Left ventricle myocardium inferior (tissue), 1 donor: ENCODE measurements around the gene ANO2. TPM values are rescaled to one million over a fixed set of nuclear protein-coding genes. Genes with fewer than 3 reads are reported as not detected.

Experiments used
- DNase-seq: peaks from one replicate; pipeline ENCODE4 v3.0.0-alpha.2; 2020
- H3K27ac ChIP-seq: fragments of 200-600 bp; replicated peaks from 2 replicates; pipeline ENCODE4 v1.8.0; 2021
- H3K27me3 ChIP-seq: fragments of 200-600 bp; 2 replicates; pipeline ENCODE4 v1.8.0; 2021; ENCODE audit warnings: low read depth
- H3K36me3 ChIP-seq: fragments of 200-600 bp; 2 replicates; pipeline ENCODE4 v1.8.0; 2021
- H3K4me1 ChIP-seq: fragments of 200-600 bp; 2 replicates; pipeline ENCODE4 v1.8.0; 2021
- H3K4me3 ChIP-seq: fragments of 200-600 bp; 2 replicates; pipeline ENCODE4 v1.8.0; 2021; ENCODE audit warnings: mild to moderate bottlenecking, moderate library complexity
- H3K9me3 ChIP-seq: fragments of 200-600 bp; replicated peaks from 2 replicates; pipeline ENCODE4 v1.8.0; 2021
- intact Hi-C: fragments of 100-400 bp; cut with micrococcal nuclease; formaldehyde crosslinking; loops from one replicate; pipeline ENCODE4 v1.11.0; 2022
- total RNA-seq: library from RNA; stranded (reverse); fragmentation: NEBNext Ultra II Directional; extraction: Animal tissue kit (Norgen Biotek cat#: 25700); gene quantifications from one replicate; pipeline ENCODE4 v1.2.1, GENCODE V29; 2021
- TF ChIP-seq, protein P1 (sequence below): fragments of 200-600 bp; IDR thresholded peaks from 2 replicates; pipeline ENCODE4 v1.8.0; 2021; ENCODE audit warnings: antibody characterized with exemption, mild to moderate bottlenecking, borderline replicate concordance
- donor health status: DM: no; HTN: yes; CAD: no; lungs with severe emphysema.

The ANO2 gene
- total RNA-seq, 1 donor from 2014 or later, result 13.0 TPM

DNA sequence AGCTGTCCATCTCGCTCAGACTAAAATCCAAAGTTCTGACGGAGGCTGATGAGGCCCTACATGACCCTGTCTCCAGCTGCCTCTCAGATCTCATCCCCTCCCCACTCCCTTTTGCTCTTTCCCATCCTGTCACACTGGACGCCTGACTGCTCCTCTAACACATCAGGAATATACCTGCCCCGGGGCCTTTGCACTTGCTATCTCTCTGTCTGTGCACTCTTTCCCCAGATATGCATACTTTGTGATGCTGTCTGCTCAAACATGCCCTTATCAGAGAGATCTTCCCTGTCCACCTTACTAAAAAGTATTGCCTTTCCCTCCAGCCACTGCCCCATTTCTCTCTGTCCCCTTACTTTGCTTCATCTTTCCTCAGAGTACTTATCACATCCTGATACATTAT is 238.8 kb downstream of the ANO2 start:
- intact Hi-C loops, result no loop called here
- Histone ChIP-seq H3K9me3 (peaks cover 7% of the 10 kb centered on the region), H3K4me3 (no peak overlapping the region), H3K36me3 (no peaks in the 10 kb centered on the region), H3K27me3 (no peaks in the 10 kb centered on the region), H3K27ac (no peak overlapping the region), H3K4me1 (no peaks in the 10 kb centered on the region)
- no peak for DNase-seq
- TF ChIP-seq, protein P1, sequence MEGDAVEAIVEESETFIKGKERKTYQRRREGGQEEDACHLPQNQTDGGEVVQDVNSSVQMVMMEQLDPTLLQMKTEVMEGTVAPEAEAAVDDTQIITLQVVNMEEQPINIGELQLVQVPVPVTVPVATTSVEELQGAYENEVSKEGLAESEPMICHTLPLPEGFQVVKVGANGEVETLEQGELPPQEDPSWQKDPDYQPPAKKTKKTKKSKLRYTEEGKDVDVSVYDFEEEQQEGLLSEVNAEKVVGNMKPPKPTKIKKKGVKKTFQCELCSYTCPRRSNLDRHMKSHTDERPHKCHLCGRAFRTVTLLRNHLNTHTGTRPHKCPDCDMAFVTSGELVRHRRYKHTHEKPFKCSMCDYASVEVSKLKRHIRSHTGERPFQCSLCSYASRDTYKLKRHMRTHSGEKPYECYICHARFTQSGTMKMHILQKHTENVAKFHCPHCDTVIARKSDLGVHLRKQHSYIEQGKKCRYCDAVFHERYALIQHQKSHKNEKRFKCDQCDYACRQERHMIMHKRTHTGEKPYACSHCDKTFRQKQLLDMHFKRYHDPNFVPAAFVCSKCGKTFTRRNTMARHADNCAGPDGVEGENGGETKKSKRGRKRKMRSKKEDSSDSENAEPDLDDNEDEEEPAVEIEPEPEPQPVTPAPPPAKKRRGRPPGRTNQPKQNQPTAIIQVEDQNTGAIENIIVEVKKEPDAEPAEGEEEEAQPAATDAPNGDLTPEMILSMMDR, result no peak

DNA sequence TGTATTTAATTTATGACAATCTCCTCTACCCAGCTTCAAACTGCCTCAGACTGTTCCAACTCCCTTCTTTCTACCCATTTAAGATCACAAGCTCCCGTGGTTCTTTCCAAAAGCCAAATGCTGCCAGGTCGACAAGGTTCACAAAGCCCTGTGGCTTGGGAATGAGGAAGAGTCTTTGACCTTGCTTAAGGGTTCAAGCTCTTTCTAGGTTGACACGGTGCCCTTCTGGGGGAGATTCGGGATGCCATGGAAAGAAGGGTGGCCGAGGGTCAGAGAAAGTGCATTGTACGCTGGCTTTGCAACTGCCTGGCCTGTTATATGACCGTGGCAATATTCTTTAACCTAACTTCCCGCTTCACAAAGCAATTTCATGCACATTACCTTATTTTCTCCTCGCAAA is 239.3 kb downstream of the ANO2 start:
- intact Hi-C loops, result no loop called here

GRCh38 chr12:5694759-5695409 is 250.2 kb downstream of the ANO2 start:
- H3K4me3 ChIP-seq, result no peak overlapping the region
- no peak overlapping the region for H3K27ac ChIP-seq
- no peaks in the 10 kb centered on the region for H3K27me3 ChIP-seq
- no peaks in the 10 kb centered on the region for H3K36me3 ChIP-seq
- TF ChIP-seq, protein P1, result no peak
- intact Hi-C loops, result no loop called here
- H3K4me1 ChIP-seq, result no peaks in the 10 kb centered on the region
- no peak for DNase-seq
- H3K9me3 ChIP-seq, result peaks cover 13% of the 10 kb centered on the region

More for the DNA sequence above, 239.3 kb downstream of the ANO2 start:
- Histone ChIP-seq H3K4me1 (no peaks in the 10 kb centered on the region), H3K27ac (no peak overlapping the region), H3K4me3 (no peak overlapping the region), H3K27me3 (no peaks in the 10 kb centered on the region), H3K9me3 (peaks cover 7% of the 10 kb centered on the region), H3K36me3 (no peaks in the 10 kb centered on the region)
- no peak for DNase-seq
- TF ChIP-seq, protein P1, result no peak

- no peak for DNase-seq
- peaks cover 5% of the 10 kb centered on the region for H3K27me3 ChIP-seq
- H3K36me3 ChIP-seq, result no peaks in the 10 kb centered on the region
- peaks cover 6% of the 10 kb centered on the region for H3K9me3 ChIP-seq
- no peak overlapping the region for H3K27ac ChIP-seq
- intact Hi-C loops, result no loop called here
- H3K4me3 ChIP-seq, result no peak overlapping the region
- TF ChIP-seq, protein P1, result no peak
- H3K4me1 ChIP-seq, result peaks cover 5% of the 10 kb centered on the region
Measured at GRCh38 chr12:5692850-5693249, 252.2 kb downstream of the ANO2 start.

DNA sequence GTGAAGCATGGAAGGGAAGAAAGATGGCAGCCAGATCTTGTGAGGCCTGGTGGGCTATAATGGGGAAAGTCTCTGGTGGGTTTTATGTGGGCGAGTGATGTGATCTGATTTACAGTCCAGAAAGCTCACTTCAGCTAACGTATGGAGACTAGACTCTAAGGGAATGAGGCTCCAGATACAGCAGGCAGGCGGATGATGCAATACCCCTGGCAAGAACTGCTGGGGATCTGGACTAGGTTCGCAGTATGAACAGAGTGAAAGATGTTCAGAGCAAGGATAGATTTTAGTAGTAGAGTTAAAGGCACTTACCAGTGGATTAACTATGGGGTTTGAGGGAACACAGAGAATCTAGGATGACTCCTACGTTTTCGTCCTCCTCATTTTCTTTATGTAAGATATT is 253.1 kb downstream of the ANO2 start:
- TF ChIP-seq, protein P1, result no peak
- no peaks in the 10 kb centered on the region for H3K9me3 ChIP-seq
- peaks cover 6% of the 10 kb centered on the region for H3K4me1 ChIP-seq
- no peak overlapping the region for H3K27ac ChIP-seq
- H3K36me3 ChIP-seq, result no peaks in the 10 kb centered on the region
- peaks cover 7% of the 10 kb centered on the region for H3K27me3 ChIP-seq
- H3K4me3 ChIP-seq, result no peak overlapping the region
- peak; percentile 28 for DNase-seq
- intact Hi-C loops, result no loop called here

DNA sequence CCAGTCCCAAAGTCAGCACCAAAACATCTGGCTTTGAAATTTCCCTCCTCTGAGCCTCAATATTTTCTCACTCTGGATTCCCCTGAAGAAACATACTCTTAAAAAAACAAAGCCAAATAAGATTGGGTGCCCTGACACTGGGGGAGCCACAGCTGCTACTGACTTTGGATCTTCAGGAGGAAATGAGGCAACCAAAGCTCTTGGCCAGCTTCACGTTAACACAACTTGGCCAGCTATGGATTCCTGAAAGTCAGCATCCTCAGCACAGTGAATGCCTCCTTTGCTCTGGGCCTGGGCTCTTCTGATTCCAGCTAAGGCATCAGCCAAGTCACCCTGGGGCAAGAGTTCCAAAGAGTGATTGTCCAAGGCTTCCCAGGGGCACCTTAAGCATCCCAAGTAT is 254.8 kb downstream of the ANO2 start:
- H3K27ac ChIP-seq, result no peak overlapping the region
- intact Hi-C loops, result no loop called here
- no peaks in the 10 kb centered on the region for H3K36me3 ChIP-seq
- H3K9me3 ChIP-seq, result no peaks in the 10 kb centered on the region
- no peak for DNase-seq
- H3K4me3 ChIP-seq, result no peak overlapping the region
- TF ChIP-seq, protein P1, result no peak
- H3K4me1 ChIP-seq, result peaks cover 6% of the 10 kb centered on the region
- H3K27me3 ChIP-seq, result peaks cover 10% of the 10 kb centered on the region
